IPS DF 4.7 (cell line): ENCODE results near the gene CPLANE1.

Experiments
- DNase-seq: peaks from one replicate; pipeline ENCODE4 v3.0.0-alpha.2; 2013; ENCODE audit warnings: low spot score; ENCODE audit errors: extremely low read depth

CPLANE1 gene

GRCh38 chr5:37071487-37071886, 177.7 kb downstream of the CPLANE1 start:
- DNase-seq, result no peak

DNA sequence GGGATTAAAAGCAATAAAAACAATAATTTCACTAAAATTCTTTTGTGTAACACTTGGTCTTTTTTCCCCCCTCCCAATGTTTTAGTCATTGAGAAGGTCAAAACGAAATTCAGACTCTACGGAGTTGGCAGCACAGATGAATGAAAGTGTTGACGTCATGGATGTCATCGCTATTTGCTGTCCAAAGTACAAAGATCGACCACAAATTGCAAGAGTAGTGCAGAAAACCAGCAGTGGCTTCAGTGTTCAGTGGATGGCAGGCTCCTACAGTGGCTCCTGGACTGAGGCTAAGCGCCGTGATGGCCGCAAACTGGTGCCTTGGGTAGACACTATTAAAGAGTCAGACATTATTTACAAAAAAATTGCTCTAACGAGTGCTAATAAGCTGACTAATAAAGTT, 184.7 kb downstream of the CPLANE1 start:
- no peak for DNase-seq

DNA sequence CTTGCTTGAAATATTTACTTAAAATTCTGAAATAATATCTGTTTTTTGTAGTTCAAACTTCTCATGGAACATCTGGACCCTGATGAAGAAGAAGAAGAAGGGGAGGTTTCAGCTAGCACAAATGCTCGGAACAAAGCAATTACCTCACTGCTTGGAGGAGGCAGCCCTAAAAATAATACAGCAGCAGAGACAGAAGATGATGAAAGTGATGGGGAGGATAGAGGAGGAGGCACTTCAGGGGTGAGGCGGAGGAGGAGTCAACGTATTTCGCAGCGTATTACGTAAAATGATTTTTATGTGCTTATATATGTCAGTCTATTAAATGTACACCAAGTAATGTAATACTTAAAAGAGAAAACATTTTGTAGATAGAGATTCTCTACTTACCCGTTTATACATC, 185.4 kb downstream of the CPLANE1 start:
- no peak for DNase-seq

GRCh38 chr5:37060030-37060429, 189.1 kb downstream of the CPLANE1 start:
- no peak for DNase-seq

DNA sequence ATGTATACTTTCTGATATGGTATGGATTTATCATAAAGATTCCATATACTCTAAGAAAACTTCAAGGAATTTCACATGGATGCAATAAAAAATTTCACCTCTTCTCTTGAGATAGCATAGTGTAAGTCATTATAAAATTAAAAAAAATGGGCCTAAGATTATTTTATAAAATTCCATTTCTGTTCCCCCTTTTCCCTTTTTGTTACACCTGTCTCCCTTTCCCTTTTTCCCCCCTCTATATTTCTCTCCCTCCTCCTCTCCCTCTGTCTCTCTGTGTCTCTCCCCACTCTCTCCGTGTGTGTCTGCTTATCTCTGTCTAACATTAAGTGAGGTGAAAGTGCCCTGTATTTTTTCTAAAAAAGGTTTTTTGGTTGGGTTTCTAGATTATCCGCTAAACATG, 192.4 kb downstream of the CPLANE1 start:
- no peak for DNase-seq
